ENCODE data around the gene GALNTL6.

DNA sequence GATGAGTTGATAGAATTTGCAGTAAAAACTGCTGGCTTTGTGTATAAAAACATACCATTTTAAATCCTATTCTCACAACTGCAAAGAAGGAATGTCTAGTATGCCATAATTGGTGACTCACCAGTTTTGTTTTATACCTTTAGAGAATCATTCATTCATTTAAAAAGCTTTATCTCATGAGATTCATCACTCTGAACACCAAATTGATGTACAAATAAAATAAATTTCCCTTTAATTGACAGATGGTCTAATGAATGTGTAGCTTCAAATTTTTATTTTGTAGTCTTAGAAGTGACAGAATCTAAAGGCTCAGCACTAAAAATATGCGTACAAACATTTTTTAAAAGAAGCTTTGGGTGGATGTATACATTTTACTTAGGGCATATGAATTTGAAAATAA is 492.5 kb downstream of the GALNTL6 start:
- no peak for TF ChIP-seq POLR2A (IDR thresholded peaks at IDR 0.05)
- TF ChIP-seq, protein P1, sequence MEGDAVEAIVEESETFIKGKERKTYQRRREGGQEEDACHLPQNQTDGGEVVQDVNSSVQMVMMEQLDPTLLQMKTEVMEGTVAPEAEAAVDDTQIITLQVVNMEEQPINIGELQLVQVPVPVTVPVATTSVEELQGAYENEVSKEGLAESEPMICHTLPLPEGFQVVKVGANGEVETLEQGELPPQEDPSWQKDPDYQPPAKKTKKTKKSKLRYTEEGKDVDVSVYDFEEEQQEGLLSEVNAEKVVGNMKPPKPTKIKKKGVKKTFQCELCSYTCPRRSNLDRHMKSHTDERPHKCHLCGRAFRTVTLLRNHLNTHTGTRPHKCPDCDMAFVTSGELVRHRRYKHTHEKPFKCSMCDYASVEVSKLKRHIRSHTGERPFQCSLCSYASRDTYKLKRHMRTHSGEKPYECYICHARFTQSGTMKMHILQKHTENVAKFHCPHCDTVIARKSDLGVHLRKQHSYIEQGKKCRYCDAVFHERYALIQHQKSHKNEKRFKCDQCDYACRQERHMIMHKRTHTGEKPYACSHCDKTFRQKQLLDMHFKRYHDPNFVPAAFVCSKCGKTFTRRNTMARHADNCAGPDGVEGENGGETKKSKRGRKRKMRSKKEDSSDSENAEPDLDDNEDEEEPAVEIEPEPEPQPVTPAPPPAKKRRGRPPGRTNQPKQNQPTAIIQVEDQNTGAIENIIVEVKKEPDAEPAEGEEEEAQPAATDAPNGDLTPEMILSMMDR (IDR thresholded peaks at IDR 0.05): no peak

All from lower leg skin (tissue), 3 donors.